ENCODE measurements around the gene YTHDC2.

The YTHDC2 gene

GRCh38 chr5:113617191-113617796 is 103.8 kb downstream of the YTHDC2 start:
- no peak overlapping the region for H3K4me3 ChIP-seq (ENCODE audit: low read length)
- no peaks in the 10 kb centered on the region for H3K79me2 ChIP-seq (ENCODE audit: low read length)
- no peaks in the 10 kb centered on the region for H4K20me1 ChIP-seq (ENCODE audit: insufficient read depth, low read length)
- H2AFZ ChIP-seq (ENCODE audit: low read depth, low read length): no peak overlapping the region
- H3K9me3 ChIP-seq (ENCODE audit: insufficient read depth, low read length): no peaks in the 10 kb centered on the region
- peaks cover 1% of the 10 kb centered on the region; the same call in 1 of the 2 replicates for H3K4me1 ChIP-seq (ENCODE audit: low read length)
- no peaks in the 10 kb centered on the region; the same call in 1 of the 2 replicates for H3K27me3 ChIP-seq (ENCODE audit: low read depth, low read length)
- no peaks in the 10 kb centered on the region for H3K36me3 ChIP-seq (replicated peaks; ENCODE audit: low read depth, low read length)
- no peak overlapping the region for H3K9ac ChIP-seq (ENCODE audit: low read length)
- no peak overlapping the region for H3K27ac ChIP-seq (ENCODE audit: low read length)
- H3K4me2 ChIP-seq (ENCODE audit: low read length): no peak overlapping the region
- TF ChIP-seq CTCF (IDR thresholded peaks at IDR 0.05; ENCODE audit: low read depth, low read length): no peak

GRCh38 chr5:113632996-113633395 is 119.5 kb downstream of the YTHDC2 start:
- no peaks in the 10 kb centered on the region for H3K36me3 ChIP-seq (replicated peaks; ENCODE audit: low read depth, low read length)
- H3K4me1 ChIP-seq (ENCODE audit: low read length): no peaks in the 10 kb centered on the region

GRCh38 chr5:113634957-113635356 is 121.5 kb downstream of the YTHDC2 start:
- no peaks in the 10 kb centered on the region for H3K36me3 ChIP-seq (replicated peaks; ENCODE audit: low read depth, low read length)
- no peak overlapping the region for H3K4me3 ChIP-seq (ENCODE audit: low read length)
- no peak for TF ChIP-seq CTCF (IDR thresholded peaks at IDR 0.05; ENCODE audit: low read depth, low read length)
- TF ChIP-seq EZH2phosphoT487 (IDR thresholded peaks at IDR 0.05; ENCODE audit: low read depth): no peak
- H3K4me2 ChIP-seq (ENCODE audit: low read length): no peak overlapping the region
- H3K4me1 ChIP-seq (ENCODE audit: low read length): no peaks in the 10 kb centered on the region
- no peaks in the 10 kb centered on the region for H3K79me2 ChIP-seq (ENCODE audit: low read length)
- H3K9me3 ChIP-seq (ENCODE audit: insufficient read depth, low read length): no peaks in the 10 kb centered on the region
- H3K27me3 ChIP-seq (ENCODE audit: low read depth, low read length): no peaks in the 10 kb centered on the region
- H2AFZ ChIP-seq (ENCODE audit: low read depth, low read length): no peak overlapping the region
- H3K27ac ChIP-seq (ENCODE audit: low read length): no peak overlapping the region
- H4K20me1 ChIP-seq (ENCODE audit: insufficient read depth, low read length): no peaks in the 10 kb centered on the region
- H3K9ac ChIP-seq (ENCODE audit: low read length): no peak overlapping the region

More at GRCh38 chr5:113632996-113633395, 119.5 kb downstream of the YTHDC2 start:
- H3K27me3 ChIP-seq (ENCODE audit: low read depth, low read length): no peaks in the 10 kb centered on the region
- H3K9me3 ChIP-seq (ENCODE audit: insufficient read depth, low read length): no peaks in the 10 kb centered on the region
- H3K79me2 ChIP-seq (ENCODE audit: low read length): no peaks in the 10 kb centered on the region
- H3K4me2 ChIP-seq (ENCODE audit: low read length): no peak overlapping the region
- no peaks in the 10 kb centered on the region for H4K20me1 ChIP-seq (ENCODE audit: insufficient read depth, low read length)
- H3K27ac ChIP-seq (ENCODE audit: low read length): no peak overlapping the region
- H2AFZ ChIP-seq (ENCODE audit: low read depth, low read length): no peak overlapping the region
- H3K9ac ChIP-seq (ENCODE audit: low read length): no peak overlapping the region
- no peak for TF ChIP-seq EZH2phosphoT487 (IDR thresholded peaks at IDR 0.05; ENCODE audit: low read depth)
- TF ChIP-seq CTCF (IDR thresholded peaks at IDR 0.05; ENCODE audit: low read depth, low read length): no peak
- no peak overlapping the region for H3K4me3 ChIP-seq (ENCODE audit: low read length)

DNA sequence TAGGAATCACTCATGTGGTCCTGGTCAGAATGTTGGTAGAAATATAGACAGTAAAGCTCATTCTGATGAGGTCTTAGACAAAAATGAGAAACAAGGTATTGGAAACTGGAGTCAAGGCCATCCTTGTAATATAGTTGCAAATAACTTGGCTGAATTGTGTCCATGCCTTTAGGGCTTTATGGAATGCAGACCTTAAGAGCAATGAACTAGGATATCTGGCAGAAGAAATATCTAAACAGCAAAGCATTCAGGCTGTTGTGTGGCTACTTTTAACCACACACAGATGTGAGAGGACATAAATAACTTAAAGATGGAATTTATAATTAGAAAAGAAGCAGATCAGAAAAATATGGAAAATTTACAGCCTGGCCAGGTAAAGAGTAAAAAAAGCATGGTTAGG is 128.2 kb downstream of the YTHDC2 start:
- H3K9me3 ChIP-seq (ENCODE audit: insufficient read depth, low read length): no peaks in the 10 kb centered on the region
- H3K79me2 ChIP-seq (ENCODE audit: low read length): no peaks in the 10 kb centered on the region
- no peak overlapping the region for H3K4me3 ChIP-seq (ENCODE audit: low read length)
- no peaks in the 10 kb centered on the region for H3K27me3 ChIP-seq (ENCODE audit: low read depth, low read length)
- TF ChIP-seq EZH2phosphoT487 (IDR thresholded peaks at IDR 0.05; ENCODE audit: low read depth): no peak
- H3K36me3 ChIP-seq (replicated peaks; ENCODE audit: low read depth, low read length): no peaks in the 10 kb centered on the region
- H3K9ac ChIP-seq (ENCODE audit: low read length): no peak overlapping the region
- 0 out of 2 replicates have a peak, but pooled peaks cover 3% of the 10 kb centered on the region for H3K4me1 ChIP-seq (ENCODE audit: low read length)
- no peaks in the 10 kb centered on the region for H4K20me1 ChIP-seq (ENCODE audit: insufficient read depth, low read length)
- no peak overlapping the region for H3K4me2 ChIP-seq (ENCODE audit: low read length)
- no peak overlapping the region for H2AFZ ChIP-seq (ENCODE audit: low read depth, low read length)
- no peak overlapping the region for H3K27ac ChIP-seq (ENCODE audit: low read length)
